Activated CD4-positive, alpha-beta memory T cell treated with anti-CD3 and anti-CD28 coated beads, Interleukin-2, amount 10 ng/mL, durations not matched to agents 7 days and 5 days (primary cell): Measurements from ENCODE around the gene ILDR1. TPM values are rescaled to one million over a fixed set of nuclear protein-coding genes. Genes with fewer than 3 reads are reported as not detected.

Source experiments
- total RNA-seq, 2 experiments: library from RNA; stranded (reverse); gene quantifications; one replicate each; pipeline ENCODE4 v1.2.3, GENCODE V29; 2021

ILDR1 gene
- total RNA-seq, 2 experiments from 2014 or later = 1.6 to 1.7 TPM

Other genes with a start within 250 kb of the ILDR1 start
- gene IQCB1, start 187.2 kb downstream of the ILDR1 start, total RNA-seq = 10 to 100 TPM; 35.3 to 39.1 TPM
- gene EAF2, start 187.0 kb downstream of the ILDR1 start, total RNA-seq = 10 to 100 TPM; 21.4 to 23.7 TPM
- gene SLC15A2, start 127.8 kb downstream of the ILDR1 start, total RNA-seq = 1 to 10 TPM; 2.5 to 4.4 TPM
- gene CD86, start 33.1 kb upstream of the ILDR1 start, total RNA-seq = 10 to 100 TPM; 21.6 to 21.7 TPM
- gene CASR, start 161.4 kb upstream of the ILDR1 start, total RNA-seq = under 1 TPM; 0.10 to 0.15 TPM